ENCODE measurements around the gene GRP. TPM values are rescaled to one million over a fixed set of nuclear protein-coding genes. Genes with fewer than 3 reads are reported as not detected.

GRP gene
- total and polyA plus RNA-seq, 2 donors from 2014 or later, result not detected

DNA sequence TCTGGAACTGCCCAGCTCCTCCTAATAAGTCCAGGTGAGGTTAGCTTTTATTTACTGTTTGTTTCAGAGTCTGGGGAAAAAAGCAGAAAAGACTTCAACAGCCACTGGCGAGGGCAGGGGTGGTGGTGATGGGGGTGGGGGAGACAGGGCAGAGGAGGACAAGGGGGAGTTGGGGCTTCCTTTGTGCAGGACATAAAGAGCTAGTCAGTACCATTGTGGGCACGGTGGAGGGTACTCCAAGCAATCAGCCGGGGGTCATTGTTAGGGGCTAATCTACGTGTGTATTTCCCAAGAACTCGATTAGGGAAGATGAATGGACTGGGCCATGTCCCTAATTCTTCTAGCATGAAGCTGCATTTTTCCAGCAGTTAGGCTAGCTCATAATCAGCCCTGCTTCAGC is 56.1 kb downstream of the GRP start:
- no peaks in the 10 kb centered on the region for H3K36me3 ChIP-seq (ENCODE audit: control insufficient read depth in 2 of 3, insufficient read depth in 3 of 3, low read length in 3 of 3)
- H3K27ac ChIP-seq (ENCODE audit: low read depth in 2 of 2, low read length in 2 of 2), result no peak overlapping the region
- TF ChIP-seq CTCF (IDR thresholded peaks at IDR 0.05; ENCODE audit: borderline replicate concordance, extremely low read depth, insufficient read depth), result no peak
- FAIRE-seq, result no peak
- no peaks in the 10 kb centered on the region for H3K9me3 ChIP-seq (ENCODE audit: control insufficient read depth in 2 of 3, insufficient read depth in 1 of 3, low read length in 3 of 3)
- H3K4me1 ChIP-seq (ENCODE audit: control insufficient read depth in 2 of 3, insufficient read depth in 2 of 3, low read depth in 1 of 3, low read length in 3 of 3), result peaks cover 0 to 2% (median 0%) of the 10 kb centered on the region in 3 donors
- H3K27me3 ChIP-seq (ENCODE audit: control insufficient read depth, insufficient read depth, low read length), result peaks cover 67% of the 10 kb centered on the region
- intact Hi-C loops (cut with DNase I), result no loop called here
- DNase-seq, result no peak
- H3K9ac ChIP-seq (ENCODE audit: low read length in 3 of 3), result no peak overlapping the region
- H3K4me3 ChIP-seq (ENCODE audit: low read length in 3 of 3), result no peak overlapping the region

DNA sequence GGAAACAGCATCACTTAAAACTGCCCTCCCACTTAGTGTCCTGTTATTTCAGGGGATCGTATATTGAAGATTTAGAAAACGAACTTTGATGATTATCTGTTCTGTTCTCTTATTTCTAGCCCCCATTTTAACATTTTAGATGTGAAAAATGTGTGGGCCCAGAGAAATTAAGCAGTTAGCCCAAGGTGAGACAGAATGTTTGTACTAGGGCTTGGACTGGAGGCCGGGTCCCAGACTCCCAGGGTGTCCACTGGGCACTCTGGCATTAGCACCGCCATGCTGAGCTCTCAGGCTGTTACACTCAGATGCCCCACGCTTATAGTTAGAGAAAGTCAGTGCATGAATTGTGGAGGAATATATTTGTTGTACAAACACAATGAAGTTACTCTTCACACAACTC is 58.8 kb downstream of the GRP start:
- TF ChIP-seq CTCF (IDR thresholded peaks at IDR 0.05; ENCODE audit: borderline replicate concordance, extremely low read depth, insufficient read depth), result no peak
- no peak overlapping the region for H3K27ac ChIP-seq (ENCODE audit: low read depth in 2 of 2, low read length in 2 of 2)
- H3K9me3 ChIP-seq (ENCODE audit: control insufficient read depth in 2 of 3, insufficient read depth in 1 of 3, low read length in 3 of 3), result no peaks in the 10 kb centered on the region
- no peak overlapping the region for H3K4me3 ChIP-seq (ENCODE audit: low read length in 3 of 3)
- no peaks in the 10 kb centered on the region for H3K36me3 ChIP-seq (ENCODE audit: control insufficient read depth in 2 of 3, insufficient read depth in 3 of 3, low read length in 3 of 3)
- intact Hi-C loops (cut with DNase I), result no loop called here
- FAIRE-seq, result no peak
- no peaks in the 10 kb centered on the region for H3K4me1 ChIP-seq (ENCODE audit: control insufficient read depth in 2 of 3, insufficient read depth in 2 of 3, low read depth in 1 of 3, low read length in 3 of 3)
- no peak for DNase-seq
- H3K27me3 ChIP-seq (ENCODE audit: control insufficient read depth, insufficient read depth, low read length), result peaks cover 62% of the 10 kb centered on the region
- no peak overlapping the region for H3K9ac ChIP-seq (ENCODE audit: low read length in 3 of 3)

DNA sequence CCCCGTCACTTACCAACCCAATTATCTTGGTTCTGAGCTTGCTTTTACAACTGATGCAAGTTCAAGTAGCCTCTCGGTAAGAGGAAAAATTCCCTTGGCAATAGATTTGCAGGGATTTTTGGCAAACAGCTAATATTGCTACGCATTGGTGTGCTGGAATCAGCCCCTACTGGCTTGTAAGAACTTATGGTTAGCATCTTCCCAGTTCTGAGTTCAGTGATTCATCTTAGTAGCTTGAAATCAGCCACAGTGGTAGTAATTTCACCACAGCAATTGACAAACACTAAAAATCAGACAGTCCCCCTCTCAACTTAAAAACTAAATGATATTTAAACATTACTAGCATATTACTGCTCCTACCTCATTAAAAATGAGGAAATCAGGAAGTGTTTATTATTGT is 59.2 kb downstream of the GRP start:
- H3K9me3 ChIP-seq (ENCODE audit: control insufficient read depth in 2 of 3, insufficient read depth in 1 of 3, low read length in 3 of 3), result no peaks in the 10 kb centered on the region
- no peak overlapping the region for H3K9ac ChIP-seq (ENCODE audit: low read length in 3 of 3)
- H3K4me1 ChIP-seq (ENCODE audit: control insufficient read depth in 2 of 3, insufficient read depth in 2 of 3, low read depth in 1 of 3, low read length in 3 of 3), result no peaks in the 10 kb centered on the region
- H3K4me3 ChIP-seq (ENCODE audit: low read length in 3 of 3), result no peak overlapping the region
- no peaks in the 10 kb centered on the region for H3K36me3 ChIP-seq (ENCODE audit: control insufficient read depth in 2 of 3, insufficient read depth in 3 of 3, low read length in 3 of 3)
- H3K27me3 ChIP-seq (ENCODE audit: control insufficient read depth, insufficient read depth, low read length), result peaks cover 61% of the 10 kb centered on the region
- FAIRE-seq (no peak), DNase-seq (no peak)
- no peak overlapping the region for H3K27ac ChIP-seq (ENCODE audit: low read depth in 2 of 2, low read length in 2 of 2)
- TF ChIP-seq CTCF (IDR thresholded peaks at IDR 0.05; ENCODE audit: borderline replicate concordance, extremely low read depth, insufficient read depth), result no peak
- intact Hi-C loops (cut with DNase I), result no loop called here

DNA sequence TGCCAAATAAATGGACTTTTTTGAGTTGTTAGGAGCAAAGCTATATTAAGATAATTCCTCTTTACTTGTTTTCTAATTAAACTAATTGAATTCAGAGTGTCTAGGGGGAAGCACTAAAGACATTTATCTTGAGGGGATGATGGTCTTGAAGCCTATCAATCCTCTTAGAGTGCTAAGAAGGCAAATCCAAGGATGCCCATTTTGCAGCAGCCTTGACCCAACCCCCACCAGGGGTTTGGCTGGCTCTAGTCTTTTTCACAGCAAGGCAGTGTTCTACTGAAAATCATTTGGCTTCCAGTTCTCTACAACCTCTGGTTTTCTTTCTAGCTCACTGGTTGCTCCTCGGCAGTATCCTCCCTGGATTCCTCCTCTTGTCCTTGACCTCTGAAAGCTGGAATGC is 59.8 kb downstream of the GRP start:
- Histone ChIP-seq H3K27ac (ENCODE audit: low read depth in 2 of 2, low read length in 2 of 2) (no peak overlapping the region), H3K4me3 (ENCODE audit: low read length in 3 of 3) (no peak overlapping the region), H3K27me3 (ENCODE audit: control insufficient read depth, insufficient read depth, low read length) (peaks cover 59% of the 10 kb centered on the region), H3K9me3 (ENCODE audit: control insufficient read depth in 2 of 3, insufficient read depth in 1 of 3, low read length in 3 of 3) (no peaks in the 10 kb centered on the region), H3K36me3 (ENCODE audit: control insufficient read depth in 2 of 3, insufficient read depth in 3 of 3, low read length in 3 of 3) (no peaks in the 10 kb centered on the region), H3K9ac (ENCODE audit: low read length in 3 of 3) (no peak overlapping the region), H3K4me1 (ENCODE audit: control insufficient read depth in 2 of 3, insufficient read depth in 2 of 3, low read depth in 1 of 3, low read length in 3 of 3) (no peaks in the 10 kb centered on the region)
- FAIRE-seq (no peak), DNase-seq (no peak)
- intact Hi-C loops (cut with DNase I), result no loop called here
- no peak for TF ChIP-seq CTCF (IDR thresholded peaks at IDR 0.05; ENCODE audit: borderline replicate concordance, extremely low read depth, insufficient read depth)
